DMS153 treated with DMSO at 0.1 percent for 48 hours (cell line): ENCODE data around the gene HOXA6.

Source experiments
- DNase-seq: peaks from one replicate; lab custom pipeline; 2025; ENCODE audit not compliant: unreplicated experiment; lab: John Stamatoyannopoulos, UW

HOXA6 gene

GRCh38 chr7:27099453-27100370 lies 47.9 kb downstream of the HOXA6 start:
- no peak for DNase-seq

GRCh38 chr7:27098578-27099451 lies 48.8 kb downstream of the HOXA6 start:
- DNase-seq, result no peak

- DNase-seq, result no peak
Measured at GRCh38 chr7:27097686-27098577, 49.6 kb downstream of the HOXA6 start.

- no peak for DNase-seq
Measured at GRCh38 chr7:27096768-27097514, 50.6 kb downstream of the HOXA6 start.

DNA sequence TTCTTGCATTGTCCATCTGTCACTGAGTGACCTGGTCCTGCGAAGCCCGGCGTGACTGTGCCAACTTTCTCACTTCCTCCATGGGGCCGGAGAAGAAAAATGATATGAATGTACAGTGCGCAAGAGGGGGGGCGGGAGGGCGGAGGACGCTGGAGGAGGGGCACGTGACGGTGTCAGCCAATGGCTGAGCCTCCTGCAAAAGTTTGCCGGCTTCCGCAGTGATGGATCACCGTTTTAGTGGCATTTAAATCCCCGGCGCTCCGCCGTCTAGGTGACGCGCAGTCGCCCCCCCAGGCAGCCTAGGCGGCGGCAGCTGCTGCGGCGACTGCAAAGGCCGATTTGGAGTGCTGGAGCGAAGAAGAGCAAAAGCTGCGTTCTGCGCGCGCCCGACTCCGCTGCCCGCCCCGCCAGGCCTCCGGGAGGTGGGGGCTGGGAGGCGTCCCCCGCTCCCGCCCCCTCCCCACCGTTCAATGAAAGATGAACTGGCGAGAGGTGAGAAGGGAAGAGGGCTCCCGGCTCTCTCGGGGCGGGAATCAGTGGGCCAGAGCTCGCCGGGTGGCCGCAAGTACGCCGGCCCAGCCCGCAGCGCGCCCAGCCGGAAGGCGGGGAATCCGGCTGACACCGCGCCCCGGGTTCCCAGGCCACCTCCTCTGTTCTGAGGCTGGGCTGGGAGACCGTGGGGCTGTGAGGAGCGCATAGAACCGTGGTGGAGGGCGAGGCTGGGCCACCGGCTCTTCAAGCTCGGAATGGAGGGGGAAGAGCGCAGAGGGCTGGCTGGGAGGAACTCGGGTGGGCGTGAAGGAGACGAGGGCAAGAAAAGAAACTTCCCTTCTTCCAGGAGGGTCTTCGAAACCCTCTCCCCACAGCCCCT lies 51.4 kb downstream of the HOXA6 start, which contains the start of gene HOXA1:
HOXA1 (minus strand) TSS at position 104 of the 871 bp plus-strand sequence; CDS start at position 16, 88 bp downstream.
- DNase-seq, result peak; percentile 88
